NCI-H1930 (cell line): ENCODE results near the gene VWF.
"Not testable (repeated sequence)": the region's sequence is repeated elsewhere in the genome, so short reads cannot be mapped to it uniquely, and the experiment has no call there.

Experiments
- DNase-seq, 2 experiments: peaks; one replicate each; lab custom pipeline; 2025; lab: John Stamatoyannopoulos, UW

Gene VWF

GRCh38 chr12:6032726-6033125, 91.7 kb downstream of the VWF start:
- DNase-seq = no peak

DNA sequence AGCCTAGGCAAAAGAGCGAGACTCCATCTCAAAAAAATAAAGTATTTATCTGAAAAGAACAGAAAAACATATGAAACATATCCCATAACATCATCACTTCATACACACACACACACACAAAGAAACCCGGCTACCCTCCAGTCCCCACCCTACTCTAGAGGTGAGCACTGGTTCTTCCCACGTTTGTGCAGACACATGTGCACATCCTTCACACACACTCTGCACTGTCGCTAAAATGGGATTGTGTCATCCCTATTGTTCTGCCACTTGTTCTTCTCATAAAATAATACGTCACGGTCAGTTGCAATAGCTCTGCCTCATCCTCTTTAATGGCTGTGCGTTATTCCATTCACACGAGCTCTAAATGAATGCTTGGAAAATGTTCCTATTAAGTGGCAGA, 93.5 kb downstream of the VWF start:
- no peak for DNase-seq

DNA sequence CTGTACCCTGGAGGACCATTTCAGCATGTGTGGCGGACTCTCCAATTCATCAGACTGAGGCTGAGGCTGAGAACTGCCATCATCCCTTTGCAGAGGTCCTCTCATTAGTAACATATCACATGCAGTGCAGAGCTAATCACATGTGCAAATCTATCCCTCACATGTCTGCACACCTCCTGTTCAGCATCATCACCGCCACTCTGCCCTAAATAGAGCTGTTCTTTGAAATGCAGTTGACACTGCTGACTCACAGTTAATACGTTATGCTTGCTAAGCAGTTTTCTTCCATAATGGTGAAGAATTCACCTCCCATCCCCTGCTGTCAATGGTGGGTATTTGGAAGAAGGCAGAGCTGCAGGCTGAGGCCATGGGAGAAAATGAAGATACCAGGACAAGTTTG, 94.4 kb downstream of the VWF start:
- no peak for DNase-seq

GRCh38 chr12:6029401-6029800, 95.1 kb downstream of the VWF start:
- no peak for DNase-seq

DNA sequence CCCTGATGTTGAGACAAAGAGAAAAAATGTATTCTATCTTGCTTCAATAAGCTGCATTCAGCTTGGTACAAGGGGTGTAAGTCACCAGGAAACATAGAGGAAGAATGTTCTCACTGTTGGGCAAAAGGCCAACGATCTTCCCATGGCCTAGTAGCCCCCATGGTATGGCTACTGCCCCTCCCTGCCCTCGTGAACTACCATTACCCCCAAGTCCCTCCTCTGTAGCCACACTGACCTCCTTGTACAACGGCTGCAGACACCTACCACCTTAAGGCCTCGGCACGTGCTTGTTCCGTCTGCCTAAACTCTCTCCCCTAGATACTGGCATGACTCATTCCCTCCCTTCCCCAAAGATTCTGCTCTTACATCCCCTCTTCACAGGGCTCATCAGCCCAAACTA, 97.5 kb downstream of the VWF start:
- no peak for DNase-seq

DNA sequence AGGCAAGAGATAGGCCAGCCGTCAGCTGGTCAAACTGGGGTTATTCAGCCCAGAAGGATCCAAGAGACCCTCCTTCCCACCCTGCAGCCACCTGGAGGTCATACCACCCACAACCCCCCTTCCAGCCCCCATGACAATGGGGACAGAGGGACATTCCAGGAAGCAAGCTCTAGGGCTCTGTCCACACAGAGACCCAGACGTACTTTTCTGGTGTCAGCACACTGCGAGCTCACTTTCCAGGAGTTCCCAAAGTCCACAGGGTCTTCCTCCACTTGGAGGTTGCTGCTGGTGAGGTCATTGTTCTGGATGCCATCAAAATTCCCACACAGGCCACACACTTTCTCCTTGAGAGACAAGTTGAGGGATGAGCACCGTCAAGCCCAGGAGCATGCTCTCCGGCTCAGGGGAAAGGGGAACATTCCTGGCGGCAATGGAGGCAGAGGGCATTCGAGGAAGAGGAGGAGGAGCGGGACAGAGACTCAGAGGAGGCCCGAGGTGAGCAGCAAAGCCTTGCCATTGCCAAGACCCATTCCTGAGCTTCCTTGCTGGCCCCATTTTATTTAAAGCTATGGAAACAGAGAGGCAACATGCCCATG, 98.7 kb downstream of the VWF start:
- DNase-seq = not testable (repeated sequence)

DNA sequence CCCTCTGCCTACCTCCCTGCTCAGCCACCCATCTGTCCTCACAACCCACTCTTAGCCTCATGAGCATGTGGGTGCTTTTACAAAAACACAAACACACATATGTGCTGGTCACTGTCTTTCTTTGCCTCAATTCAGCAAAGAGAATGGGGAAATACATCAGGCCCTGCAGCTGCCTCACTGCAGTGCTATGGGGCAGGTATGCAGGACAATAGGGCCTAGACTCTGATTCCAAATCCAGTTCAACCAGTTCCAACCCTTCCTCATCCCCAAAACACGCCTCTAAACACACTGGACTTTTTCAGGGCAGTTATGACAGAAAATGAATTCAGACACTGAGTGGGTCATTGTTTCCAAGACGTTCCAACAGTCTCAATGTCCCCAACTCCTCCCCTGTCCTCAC, 100.4 kb downstream of the VWF start:
- not testable (repeated sequence) for DNase-seq

GRCh38 chr12:6020930-6021329, 103.5 kb downstream of the VWF start:
- DNase-seq = no peak

GRCh38 chr12:6020511-6020910, 104.0 kb downstream of the VWF start:
- DNase-seq = not testable (repeated sequence)

GRCh38 chr12:6019256-6019655, 105.2 kb downstream of the VWF start:
- not testable (repeated sequence) for DNase-seq

DNA sequence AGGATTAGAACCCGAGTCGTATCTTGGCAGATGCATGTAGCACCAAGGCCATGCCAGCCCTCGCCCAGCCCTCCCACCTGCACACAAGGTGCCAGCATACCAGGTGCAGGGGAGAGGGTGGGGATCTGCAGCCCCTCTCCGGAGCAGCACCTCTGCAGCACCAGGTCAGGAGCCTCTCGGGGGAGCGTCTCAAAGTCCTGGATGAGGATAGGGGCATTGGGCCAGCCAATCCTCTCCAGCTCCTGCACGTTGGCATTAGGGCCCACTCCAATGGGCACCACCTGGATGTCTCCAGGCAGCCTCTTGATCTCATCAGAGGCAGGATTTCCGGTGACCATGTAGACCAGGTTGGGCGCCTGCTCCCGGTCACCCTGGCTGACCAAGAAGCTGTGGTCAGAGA, 106.2 kb downstream of the VWF start:
- DNase-seq = no peak

DNA sequence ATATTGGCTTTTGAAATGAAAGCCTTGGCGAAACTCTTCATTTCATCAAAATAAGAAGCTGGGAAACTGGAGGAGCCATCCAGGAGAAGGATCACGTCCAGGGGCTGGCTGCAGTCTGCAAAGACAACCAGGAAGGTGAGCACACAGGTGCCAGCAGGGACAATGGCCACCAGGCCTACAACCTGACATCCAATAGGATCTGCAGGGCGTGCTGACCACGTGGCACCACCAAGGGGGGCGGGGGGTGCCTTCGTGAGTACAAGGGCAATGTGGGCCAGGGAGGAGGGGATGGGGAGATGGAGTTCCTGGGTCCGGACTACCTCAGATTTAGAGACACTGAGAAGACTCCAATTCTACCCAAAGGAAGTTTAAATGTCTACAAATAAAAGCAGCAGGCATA, 107.7 kb downstream of the VWF start:
- no peak for DNase-seq

- not testable (repeated sequence) for DNase-seq
Observed at GRCh38 chr12:6016004-6016403, 108.5 kb downstream of the VWF start.

DNA sequence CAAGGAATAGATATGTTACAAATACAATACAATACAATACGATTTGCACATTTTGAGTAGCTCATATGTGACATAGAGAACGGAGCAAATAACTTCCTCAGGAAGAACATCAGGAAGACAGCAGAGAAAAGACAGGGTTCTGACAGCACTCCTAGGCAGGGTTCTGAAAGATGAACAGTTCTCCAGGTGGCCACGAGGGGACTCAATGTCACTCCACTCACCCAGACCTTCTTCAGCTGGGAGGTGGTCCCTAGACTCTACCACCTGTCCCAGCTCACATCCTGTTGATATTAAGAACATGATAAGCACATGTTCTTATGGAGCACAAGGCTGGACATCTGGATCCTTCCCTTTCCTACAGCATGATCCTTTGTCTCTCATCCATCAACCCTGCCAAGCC, 109.2 kb downstream of the VWF start:
- DNase-seq = not testable (repeated sequence)

- not testable (repeated sequence) for DNase-seq
Observed at GRCh38 chr12:6010631-6011350, 113.7 kb downstream of the VWF start.

- DNase-seq = no peak
Observed at GRCh38 chr12:5997260-5997659, 127.2 kb downstream of the VWF start.

DNA sequence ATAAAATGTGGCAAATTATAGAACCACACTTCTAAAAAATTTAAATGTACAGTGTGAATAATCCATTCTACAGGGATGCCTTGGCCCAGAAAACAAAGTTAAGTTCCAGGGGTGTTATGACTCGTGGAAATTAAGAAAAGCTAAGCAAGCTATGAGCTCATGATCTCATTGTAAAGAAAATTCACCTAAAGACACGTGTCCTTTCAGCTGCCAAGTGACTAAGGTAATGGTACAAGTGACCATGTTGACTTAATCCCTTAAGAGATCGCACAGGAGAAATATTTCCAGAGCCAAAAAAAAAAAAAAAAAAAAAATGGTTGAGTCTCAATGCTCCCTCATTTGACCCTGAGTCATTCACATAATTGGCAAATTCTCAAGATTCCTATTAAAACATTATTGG, 128.0 kb downstream of the VWF start:
- DNase-seq = no peak

DNA sequence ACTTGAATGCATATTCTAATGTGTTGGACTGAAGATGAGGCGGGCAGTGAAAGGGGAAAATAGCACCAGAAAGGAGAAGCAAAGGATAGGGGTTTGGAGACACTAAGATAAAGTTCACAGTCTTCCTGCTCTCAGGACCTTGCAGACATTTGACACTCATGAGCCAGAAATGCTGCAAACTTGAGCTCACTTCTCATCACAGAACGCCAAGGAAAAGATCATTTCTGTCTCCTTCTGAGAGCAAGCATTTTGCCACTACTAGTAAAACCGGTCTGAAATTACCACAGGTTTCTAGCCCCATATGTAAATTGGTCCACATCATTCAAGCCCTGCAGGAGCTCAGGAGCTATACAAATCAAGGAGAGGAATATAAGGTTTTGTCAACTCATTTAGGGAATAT, 134.8 kb downstream of the VWF start:
- DNase-seq = no peak

DNA sequence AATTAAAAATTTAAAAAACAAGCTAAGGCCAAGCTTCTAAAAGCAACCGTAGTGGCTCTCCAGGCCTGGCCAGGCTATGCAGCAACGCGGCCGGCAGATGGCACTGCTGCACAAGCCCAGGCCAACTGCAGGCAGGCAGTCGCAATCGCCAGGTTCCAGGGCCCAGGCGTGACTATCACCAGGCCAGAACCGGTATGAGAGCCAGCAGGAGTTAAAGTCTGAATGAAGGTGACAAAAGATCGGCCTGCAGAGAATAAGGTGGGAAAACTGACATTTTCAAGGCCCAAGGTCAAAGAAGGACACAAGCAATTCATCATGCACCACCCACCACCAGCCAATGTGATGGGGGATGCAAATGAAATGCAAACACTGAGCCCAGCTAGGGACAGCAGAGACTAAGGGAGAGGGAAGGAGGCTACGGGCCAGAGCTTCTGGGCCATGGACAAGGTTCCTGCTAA, 135.8 kb downstream of the VWF start:
- peak; percentile 30 to 67 for DNase-seq

DNA sequence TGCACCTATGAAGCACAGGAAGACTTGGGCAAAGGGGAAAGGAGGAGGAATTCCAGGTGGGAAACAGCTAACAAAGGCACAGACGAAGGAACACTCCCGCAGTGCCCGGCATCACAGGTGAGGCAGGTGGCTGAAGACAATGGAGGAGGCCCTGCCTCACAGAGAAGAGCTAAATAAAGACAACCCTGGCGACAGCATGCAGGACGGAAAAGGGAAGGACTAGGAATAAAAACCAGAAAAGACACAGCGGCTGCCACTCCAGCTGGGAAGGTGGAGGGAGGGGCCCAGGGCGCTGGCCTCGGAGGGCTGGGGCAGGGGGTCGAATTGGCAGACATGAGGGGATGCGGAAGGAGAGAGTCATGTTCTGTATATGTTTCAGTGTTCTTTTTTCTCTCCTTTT, 136.4 kb downstream of the VWF start:
- no peak for DNase-seq

GRCh38 chr12:5987573-5987972, 136.9 kb downstream of the VWF start:
- no peak for DNase-seq

DNA sequence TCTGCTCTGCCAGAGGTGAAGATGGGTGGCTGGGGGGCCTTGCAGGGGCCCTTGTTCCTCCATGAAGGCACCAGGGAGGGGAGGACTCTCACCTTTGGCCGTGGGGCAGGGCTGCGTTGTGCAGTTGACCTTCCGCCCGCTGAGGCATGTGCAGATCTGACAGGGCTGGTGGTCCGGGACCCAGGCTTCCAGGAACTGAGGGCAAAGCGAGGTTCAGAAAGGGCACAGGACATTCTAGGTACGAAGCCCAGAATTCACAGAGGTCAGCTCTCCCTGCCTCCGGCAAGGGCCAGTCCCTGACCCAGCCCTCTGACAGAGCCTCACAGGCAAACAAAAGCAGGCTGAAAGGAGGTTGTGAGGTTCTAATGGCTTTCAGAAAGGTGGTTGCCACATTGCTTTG, 139.0 kb downstream of the VWF start:
- DNase-seq = no peak

GRCh38 chr12:5984873-5985272, 139.6 kb downstream of the VWF start:
- no peak for DNase-seq

GRCh38 chr12:5982106-5982505, 142.4 kb downstream of the VWF start:
- DNase-seq = no peak
